ENCODE results near the gene EXPH5. TPM values are rescaled to one million over a fixed set of nuclear protein-coding genes. Genes with fewer than 3 reads are reported as not detected.

The EXPH5 gene
- total RNA-seq, 1 donor from 2014 or later: 0.52 TPM

GRCh38 chr11:108624196-108624925, 30.8 kb upstream of the EXPH5 start:
- Histone ChIP-seq H3K4me3 (ENCODE audit: low read length in 3 of 3) (no peak overlapping the region), H3K36me3 (ENCODE audit: control insufficient read depth in 3 of 3, insufficient read depth in 3 of 3, low read length in 3 of 3) (no peaks in the 10 kb centered on the region), H3K27me3 (ENCODE audit: control insufficient read depth in 3 of 3, insufficient read depth in 3 of 3, low read length in 3 of 3) (no peaks in the 10 kb centered on the region), H3K9me3 (ENCODE audit: control insufficient read depth in 3 of 3, low read length in 3 of 3) (peaks cover 0 to 10% (median 0%) of the 10 kb centered on the region in 3 donors), H3K27ac (ENCODE audit: low read depth, low read length) (no peak overlapping the region), H3K4me1 (ENCODE audit: control insufficient read depth in 3 of 3, insufficient read depth in 3 of 3, low read length in 3 of 3) (no peaks in the 10 kb centered on the region), H3K9ac (ENCODE audit: low read depth in 1 of 3, low read length in 3 of 3) (no peak overlapping the region)

GRCh38 chr11:108622341-108622740, 28.8 kb upstream of the EXPH5 start:
- Histone ChIP-seq H3K27me3 (ENCODE audit: control insufficient read depth in 3 of 3, insufficient read depth in 3 of 3, low read length in 3 of 3) (no peaks in the 10 kb centered on the region), H3K9me3 (ENCODE audit: control insufficient read depth in 3 of 3, low read length in 3 of 3) (no peaks in the 10 kb centered on the region), H3K27ac (ENCODE audit: low read depth, low read length) (no peak overlapping the region), H3K4me3 (ENCODE audit: low read length in 3 of 3) (no peak overlapping the region), H3K9ac (ENCODE audit: low read depth in 1 of 3, low read length in 3 of 3) (no peak overlapping the region), H3K36me3 (ENCODE audit: control insufficient read depth in 3 of 3, insufficient read depth in 3 of 3, low read length in 3 of 3) (no peaks in the 10 kb centered on the region), H3K4me1 (ENCODE audit: control insufficient read depth in 3 of 3, insufficient read depth in 3 of 3, low read length in 3 of 3) (no peaks in the 10 kb centered on the region)

- H3K36me3 ChIP-seq (ENCODE audit: control insufficient read depth in 3 of 3, insufficient read depth in 3 of 3, low read length in 3 of 3): no peaks in the 10 kb centered on the region
- no peaks in the 10 kb centered on the region for H3K27me3 ChIP-seq (ENCODE audit: control insufficient read depth in 3 of 3, insufficient read depth in 3 of 3, low read length in 3 of 3)
- no peak overlapping the region for H3K9ac ChIP-seq (ENCODE audit: low read depth in 1 of 3, low read length in 3 of 3)
- no peaks in the 10 kb centered on the region for H3K4me1 ChIP-seq (ENCODE audit: control insufficient read depth in 3 of 3, insufficient read depth in 3 of 3, low read length in 3 of 3)
- no peaks in the 10 kb centered on the region for H3K9me3 ChIP-seq (ENCODE audit: control insufficient read depth in 3 of 3, low read length in 3 of 3)
- H3K27ac ChIP-seq (ENCODE audit: low read depth, low read length): no peak overlapping the region
- no peak overlapping the region for H3K4me3 ChIP-seq (ENCODE audit: low read length in 3 of 3)
These were observed 27.6 kb upstream of the EXPH5 start for GRCh38 chr11:108620958-108621772.

GRCh38 chr11:108618529-108618928, 25.0 kb upstream of the EXPH5 start:
- H3K36me3 ChIP-seq (ENCODE audit: control insufficient read depth in 3 of 3, insufficient read depth in 3 of 3, low read length in 3 of 3): no peaks in the 10 kb centered on the region
- H3K4me3 ChIP-seq (ENCODE audit: low read length in 3 of 3): no peak overlapping the region
- H3K27me3 ChIP-seq (ENCODE audit: control insufficient read depth in 3 of 3, insufficient read depth in 3 of 3, low read length in 3 of 3): no peaks in the 10 kb centered on the region
- H3K4me1 ChIP-seq (ENCODE audit: control insufficient read depth in 3 of 3, insufficient read depth in 3 of 3, low read length in 3 of 3): no peaks in the 10 kb centered on the region
- H3K27ac ChIP-seq (ENCODE audit: low read depth, low read length): no peak overlapping the region
- H3K9ac ChIP-seq (ENCODE audit: low read depth in 1 of 3, low read length in 3 of 3): no peak overlapping the region
- no peaks in the 10 kb centered on the region for H3K9me3 ChIP-seq (ENCODE audit: control insufficient read depth in 3 of 3, low read length in 3 of 3)

GRCh38 chr11:108617055-108617454, 23.5 kb upstream of the EXPH5 start:
- Histone ChIP-seq H3K9me3 (ENCODE audit: control insufficient read depth in 3 of 3, low read length in 3 of 3) (no peaks in the 10 kb centered on the region), H3K4me3 (ENCODE audit: low read length in 3 of 3) (no peak overlapping the region), H3K36me3 (ENCODE audit: control insufficient read depth in 3 of 3, insufficient read depth in 3 of 3, low read length in 3 of 3) (no peaks in the 10 kb centered on the region), H3K4me1 (ENCODE audit: control insufficient read depth in 3 of 3, insufficient read depth in 3 of 3, low read length in 3 of 3) (no peaks in the 10 kb centered on the region), H3K27ac (ENCODE audit: low read depth, low read length) (no peak overlapping the region), H3K9ac (ENCODE audit: low read depth in 1 of 3, low read length in 3 of 3) (no peak overlapping the region), H3K27me3 (ENCODE audit: control insufficient read depth in 3 of 3, insufficient read depth in 3 of 3, low read length in 3 of 3) (no peaks in the 10 kb centered on the region)

- no peaks in the 10 kb centered on the region for H3K36me3 ChIP-seq (ENCODE audit: control insufficient read depth in 3 of 3, insufficient read depth in 3 of 3, low read length in 3 of 3)
- no peaks in the 10 kb centered on the region for H3K4me1 ChIP-seq (ENCODE audit: control insufficient read depth in 3 of 3, insufficient read depth in 3 of 3, low read length in 3 of 3)
- H3K4me3 ChIP-seq (ENCODE audit: low read length in 3 of 3): no peak overlapping the region
- H3K27me3 ChIP-seq (ENCODE audit: control insufficient read depth in 3 of 3, insufficient read depth in 3 of 3, low read length in 3 of 3): no peaks in the 10 kb centered on the region
- H3K9ac ChIP-seq (ENCODE audit: low read depth in 1 of 3, low read length in 3 of 3): no peak overlapping the region
- H3K9me3 ChIP-seq (ENCODE audit: control insufficient read depth in 3 of 3, low read length in 3 of 3): no peaks in the 10 kb centered on the region
- H3K27ac ChIP-seq (ENCODE audit: low read depth, low read length): no peak overlapping the region
These were observed 23.0 kb upstream of the EXPH5 start for GRCh38 chr11:108616549-108616948.

- Histone ChIP-seq H3K4me1 (ENCODE audit: control insufficient read depth in 3 of 3, insufficient read depth in 3 of 3, low read length in 3 of 3) (no peaks in the 10 kb centered on the region), H3K27me3 (ENCODE audit: control insufficient read depth in 3 of 3, insufficient read depth in 3 of 3, low read length in 3 of 3) (no peaks in the 10 kb centered on the region), H3K9me3 (ENCODE audit: control insufficient read depth in 3 of 3, low read length in 3 of 3) (no peaks in the 10 kb centered on the region), H3K9ac (ENCODE audit: low read depth in 1 of 3, low read length in 3 of 3) (no peak overlapping the region), H3K4me3 (ENCODE audit: low read length in 3 of 3) (no peak overlapping the region), H3K36me3 (ENCODE audit: control insufficient read depth in 3 of 3, insufficient read depth in 3 of 3, low read length in 3 of 3) (no peaks in the 10 kb centered on the region), H3K27ac (ENCODE audit: low read depth, low read length) (no peak overlapping the region)
These were observed 20.5 kb upstream of the EXPH5 start for GRCh38 chr11:108614086-108614485.

GRCh38 chr11:108609682-108610081, 16.1 kb upstream of the EXPH5 start:
- Histone ChIP-seq H3K27ac (ENCODE audit: low read depth, low read length) (no peak overlapping the region), H3K4me1 (ENCODE audit: control insufficient read depth in 3 of 3, insufficient read depth in 3 of 3, low read length in 3 of 3) (no peaks in the 10 kb centered on the region), H3K4me3 (ENCODE audit: low read length in 3 of 3) (no peak overlapping the region), H3K9me3 (ENCODE audit: control insufficient read depth in 3 of 3, low read length in 3 of 3) (no peaks in the 10 kb centered on the region), H3K9ac (ENCODE audit: low read depth in 1 of 3, low read length in 3 of 3) (no peak overlapping the region), H3K27me3 (ENCODE audit: control insufficient read depth in 3 of 3, insufficient read depth in 3 of 3, low read length in 3 of 3) (peaks cover 0 to 2% (median 0%) of the 10 kb centered on the region in 3 donors), H3K36me3 (ENCODE audit: control insufficient read depth in 3 of 3, insufficient read depth in 3 of 3, low read length in 3 of 3) (no peaks in the 10 kb centered on the region)

GRCh38 chr11:108608548-108608947, 15.0 kb upstream of the EXPH5 start:
- no peaks in the 10 kb centered on the region for H3K4me1 ChIP-seq (ENCODE audit: control insufficient read depth in 3 of 3, insufficient read depth in 3 of 3, low read length in 3 of 3)
- no peak overlapping the region for H3K4me3 ChIP-seq (ENCODE audit: low read length in 3 of 3)
- no peak overlapping the region for H3K9ac ChIP-seq (ENCODE audit: low read depth in 1 of 3, low read length in 3 of 3)
- no peaks in the 10 kb centered on the region for H3K9me3 ChIP-seq (ENCODE audit: control insufficient read depth in 3 of 3, low read length in 3 of 3)
- H3K36me3 ChIP-seq (ENCODE audit: control insufficient read depth in 3 of 3, insufficient read depth in 3 of 3, low read length in 3 of 3): no peaks in the 10 kb centered on the region
- H3K27ac ChIP-seq (ENCODE audit: low read depth, low read length): no peak overlapping the region
- peaks cover 0 to 2% (median 0%) of the 10 kb centered on the region in 3 donors for H3K27me3 ChIP-seq (ENCODE audit: control insufficient read depth in 3 of 3, insufficient read depth in 3 of 3, low read length in 3 of 3)

GRCh38 chr11:108606495-108607160, 13.1 kb upstream of the EXPH5 start:
- no peak overlapping the region for H3K4me3 ChIP-seq (ENCODE audit: low read length in 3 of 3)
- no peaks in the 10 kb centered on the region for H3K36me3 ChIP-seq (ENCODE audit: control insufficient read depth in 3 of 3, insufficient read depth in 3 of 3, low read length in 3 of 3)
- H3K9ac ChIP-seq (ENCODE audit: low read depth in 1 of 3, low read length in 3 of 3): no peak overlapping the region
- peaks cover 0 to 2% (median 0%) of the 10 kb centered on the region in 3 donors for H3K27me3 ChIP-seq (ENCODE audit: control insufficient read depth in 3 of 3, insufficient read depth in 3 of 3, low read length in 3 of 3)
- no peaks in the 10 kb centered on the region for H3K4me1 ChIP-seq (ENCODE audit: control insufficient read depth in 3 of 3, insufficient read depth in 3 of 3, low read length in 3 of 3)
- H3K27ac ChIP-seq (ENCODE audit: low read depth, low read length): no peak overlapping the region
- no peaks in the 10 kb centered on the region for H3K9me3 ChIP-seq (ENCODE audit: control insufficient read depth in 3 of 3, low read length in 3 of 3)
